ENCODE measurements around the gene ZNF792. TPM values are rescaled to one million over a fixed set of nuclear protein-coding genes. Genes with fewer than 3 reads are reported as not detected.

The ZNF792 gene
- total and polyA plus RNA-seq, 8 donors, result 1.0 to 6.4 (median 2.5) TPM

GRCh38 chr19:34985249-34986022 is 21.4 kb upstream of the ZNF792 start:
- Histone ChIP-seq H3K9me3 (no peaks in the 10 kb centered on the region), H3K4me1 (peaks cover 0 to 13% (median 7%) of the 10 kb centered on the region in 3 donors), H3K27ac (peak overlapping the region in 1 of 4 donors; percentile 18), H3K4me3 (no peak overlapping the region), H3K27me3 (no peaks in the 10 kb centered on the region), H3K36me3 (no peaks in the 10 kb centered on the region)
- WGBS, 2 donors, result 26 to 29% methylated on average over 7 of the region's 7 CpGs
- DNase-seq (peak; percentile 50 to 74 (median 61)), FAIRE-seq (no peak), ATAC-seq (peak; percentile 68 to 95 (median 94))
- intact Hi-C loops (cut with DNase I), result no loop called here
- TF ChIP-seq CTCF (IDR thresholded peaks at IDR 0.05), result no peak

GRCh38 chr19:34984287-34984686 is 20.3 kb upstream of the ZNF792 start:
- H3K27me3 ChIP-seq, result no peaks in the 10 kb centered on the region
- ATAC-seq (no peak), DNase-seq (no peak), FAIRE-seq (no peak)
- peaks cover 0 to 13% (median 7%) of the 10 kb centered on the region in 3 donors for H3K4me1 ChIP-seq
- no peaks in the 10 kb centered on the region for H3K36me3 ChIP-seq
- H3K9me3 ChIP-seq, result no peaks in the 10 kb centered on the region
- no peak overlapping the region for H3K4me3 ChIP-seq
- H3K27ac ChIP-seq, result no peak overlapping the region
- TF ChIP-seq CTCF (IDR thresholded peaks at IDR 0.05), result no peak
- intact Hi-C loops (cut with DNase I), result no loop called here
- 91% methylated on average over 3 of the region's 3 CpGs for WGBS, 2 donors

GRCh38 chr19:34983786-34984185 is 19.8 kb upstream of the ZNF792 start:
- no peak overlapping the region for H3K4me3 ChIP-seq
- intact Hi-C loops (cut with DNase I), result no loop called here
- peaks cover 0 to 13% (median 7%) of the 10 kb centered on the region in 3 donors for H3K4me1 ChIP-seq
- TF ChIP-seq CTCF (IDR thresholded peaks at IDR 0.05), result no peak
- no peaks in the 10 kb centered on the region for H3K27me3 ChIP-seq
- ATAC-seq, result no peak
- H3K9me3 ChIP-seq, result no peaks in the 10 kb centered on the region
- DNase-seq, result peak in 3 of 6 donors; percentile 1 to 9 (median 6)
- WGBS, 2 donors, result 87 to 98% methylated on average over 4 of the region's 4 CpGs
- FAIRE-seq, result no peak
- no peak overlapping the region for H3K27ac ChIP-seq
- no peaks in the 10 kb centered on the region for H3K36me3 ChIP-seq

GRCh38 chr19:34982275-34982674 is 18.2 kb upstream of the ZNF792 start:
- no peak for TF ChIP-seq CTCF (IDR thresholded peaks at IDR 0.05)
- ATAC-seq (no peak), DNase-seq (no peak), FAIRE-seq (no peak)
- WGBS, 2 donors, result 76 to 82% methylated on average over 5 of the region's 5 CpGs
- Histone ChIP-seq H3K27me3 (no peaks in the 10 kb centered on the region), H3K27ac (no peak overlapping the region), H3K4me3 (no peak overlapping the region), H3K36me3 (no peaks in the 10 kb centered on the region), H3K4me1 (peaks cover 0 to 5% (median 0%) of the 10 kb centered on the region in 3 donors), H3K9me3 (no peaks in the 10 kb centered on the region)
- intact Hi-C loops (cut with DNase I), result no loop called here
